Epithelial cell of alveolus of lung (primary cell): ENCODE results near the gene SLC7A4. TPM values are rescaled to one million over a fixed set of nuclear protein-coding genes. Genes with fewer than 3 reads are reported as not detected.

Experiments used
- total RNA-seq: library from RNA; depleted of rRNA; stranded (reverse); fragments of >200 nt; gene quantifications from 2 replicates; pipeline ENCODE4 v1.2.1, GENCODE V29; 2015

The SLC7A4 gene
- 0.13 TPM in 1 of 2 replicates, not detected in the other for total RNA-seq

DNA sequence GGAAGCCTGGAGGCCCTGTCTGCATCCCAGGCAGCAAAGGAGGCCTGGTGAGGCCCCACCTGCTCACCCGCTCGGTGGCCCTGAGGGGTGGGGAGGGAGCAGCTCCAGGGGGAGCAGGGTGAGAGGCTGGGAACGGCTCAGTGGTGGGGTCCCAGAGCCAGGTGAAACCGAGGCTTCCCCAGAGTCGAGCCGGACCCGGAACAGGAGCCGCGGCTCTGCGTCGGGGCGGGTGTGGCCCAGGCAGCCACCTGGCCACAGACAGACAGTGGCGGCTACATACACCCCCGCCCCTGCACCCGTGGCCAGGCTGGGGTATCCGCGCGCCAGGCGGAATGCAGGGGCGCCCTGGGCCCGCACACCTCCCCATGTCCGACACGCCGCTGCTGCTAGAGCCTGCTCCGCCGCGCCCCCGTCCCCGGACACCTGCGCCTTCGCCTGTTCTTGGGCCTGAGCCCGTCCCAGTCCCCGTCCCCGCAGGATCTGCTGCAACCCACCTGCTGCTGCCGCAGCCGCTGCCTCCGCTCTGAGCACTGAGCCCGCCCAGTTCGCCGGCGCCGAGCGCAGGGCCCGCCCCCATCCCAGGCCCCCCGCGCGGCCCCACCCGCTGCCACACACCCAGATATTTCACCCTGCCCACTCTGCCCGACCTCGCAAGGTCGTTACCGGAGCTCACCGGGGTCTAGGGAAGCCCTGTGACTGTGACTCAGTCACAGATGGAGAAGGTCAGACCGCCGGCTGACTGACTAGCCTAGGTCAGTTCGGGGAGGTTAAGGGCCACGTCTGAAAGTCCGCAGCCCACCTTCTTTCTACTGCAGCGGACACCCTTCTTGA is at the start of gene SLC7A4:
SLC7A4 (minus strand) TSS at position 525 of the 831 bp plus-strand sequence. CDS start 749 bp downstream, outside the sequence.

DNA sequence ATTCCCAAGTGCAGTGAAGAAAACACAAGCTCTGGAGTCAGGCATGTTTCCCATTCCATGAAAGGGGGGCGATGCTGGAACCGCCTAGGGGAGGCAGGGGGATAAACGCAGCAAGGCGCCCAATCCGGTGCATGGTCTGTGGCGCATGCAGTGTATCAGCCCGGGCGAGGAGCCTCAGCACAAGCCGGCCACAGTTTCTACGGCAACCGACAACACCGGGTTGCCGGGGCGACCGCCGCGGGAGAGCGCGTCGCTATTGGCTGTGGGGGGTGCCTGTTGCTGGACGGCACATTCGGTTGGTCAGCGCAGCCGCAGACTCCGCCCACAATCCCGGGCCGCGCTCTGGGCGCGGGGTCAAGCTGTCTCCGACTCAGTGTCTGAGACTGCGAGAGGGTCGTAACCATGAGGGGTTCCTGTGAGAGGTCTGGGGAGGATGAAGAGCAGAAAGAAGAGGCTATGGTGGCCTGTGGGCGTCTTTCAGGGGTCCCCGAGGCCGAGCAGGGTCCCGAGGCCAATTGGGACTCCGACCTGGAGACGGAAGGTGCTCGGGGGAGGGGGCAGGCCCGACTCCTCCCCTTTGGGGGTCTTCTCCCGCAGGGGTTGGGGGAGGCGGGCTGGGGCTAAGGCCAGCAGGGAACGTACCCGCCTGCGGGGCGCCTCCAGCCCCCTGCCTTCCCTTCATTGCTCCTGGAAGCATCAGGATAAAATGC is 13.4 kb upstream of the SLC7A4 start, which contains the start of gene LRRC74B:
LRRC74B (plus strand) TSS at position 362 of the 710 bp plus-strand sequence; CDS start at position 403, 41 bp downstream.

DNA sequence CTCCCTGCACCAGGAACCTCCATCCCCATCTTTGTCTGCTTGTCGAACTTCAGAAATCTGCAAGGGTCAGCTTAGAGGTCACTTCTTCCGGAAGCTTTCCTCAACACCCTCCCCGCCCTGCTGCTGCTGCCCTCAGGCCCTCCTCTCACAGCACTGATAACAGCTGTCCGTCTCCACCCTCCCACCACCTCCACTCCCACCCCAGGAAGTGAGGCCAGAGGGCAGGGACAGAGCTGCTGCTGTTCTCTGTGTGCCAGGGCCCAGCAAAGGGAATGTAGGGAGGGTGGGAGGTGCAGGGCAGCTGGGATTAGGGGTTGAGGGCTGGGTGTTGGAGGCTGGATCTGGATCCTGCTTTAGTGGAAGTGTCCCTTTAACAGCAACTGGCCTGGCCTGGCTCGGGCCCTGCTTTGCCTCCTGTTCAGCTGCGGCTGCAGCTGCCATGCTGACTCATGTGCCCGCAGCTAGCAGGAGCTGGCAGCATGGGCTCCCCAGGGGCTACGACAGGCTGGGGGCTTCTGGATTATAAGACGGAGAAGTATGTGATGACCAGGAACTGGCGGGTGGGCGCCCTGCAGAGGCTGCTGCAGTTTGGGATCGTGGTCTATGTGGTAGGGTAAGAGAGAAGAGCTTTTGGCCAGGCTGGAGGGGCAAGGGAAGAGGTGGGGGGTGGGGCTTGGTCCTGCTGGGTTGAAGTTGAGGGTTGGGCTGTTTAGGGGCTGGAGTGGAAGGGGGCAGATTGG is 17.5 kb downstream of the SLC7A4 start, which contains the start of gene P2RX6:
P2RX6 (plus strand) TSS at position 440 of the 740 bp plus-strand sequence; CDS start at position 450, 10 bp downstream.

GRCh38 chr22:21001601-21002325 is 30.6 kb downstream of the SLC7A4 start, which contains the start of gene THAP7:
Gene THAP7, minus strand, starts transcription at chr22:21002118. Its CDS starts 207 bp downstream, at chr22:21001911.

DNA sequence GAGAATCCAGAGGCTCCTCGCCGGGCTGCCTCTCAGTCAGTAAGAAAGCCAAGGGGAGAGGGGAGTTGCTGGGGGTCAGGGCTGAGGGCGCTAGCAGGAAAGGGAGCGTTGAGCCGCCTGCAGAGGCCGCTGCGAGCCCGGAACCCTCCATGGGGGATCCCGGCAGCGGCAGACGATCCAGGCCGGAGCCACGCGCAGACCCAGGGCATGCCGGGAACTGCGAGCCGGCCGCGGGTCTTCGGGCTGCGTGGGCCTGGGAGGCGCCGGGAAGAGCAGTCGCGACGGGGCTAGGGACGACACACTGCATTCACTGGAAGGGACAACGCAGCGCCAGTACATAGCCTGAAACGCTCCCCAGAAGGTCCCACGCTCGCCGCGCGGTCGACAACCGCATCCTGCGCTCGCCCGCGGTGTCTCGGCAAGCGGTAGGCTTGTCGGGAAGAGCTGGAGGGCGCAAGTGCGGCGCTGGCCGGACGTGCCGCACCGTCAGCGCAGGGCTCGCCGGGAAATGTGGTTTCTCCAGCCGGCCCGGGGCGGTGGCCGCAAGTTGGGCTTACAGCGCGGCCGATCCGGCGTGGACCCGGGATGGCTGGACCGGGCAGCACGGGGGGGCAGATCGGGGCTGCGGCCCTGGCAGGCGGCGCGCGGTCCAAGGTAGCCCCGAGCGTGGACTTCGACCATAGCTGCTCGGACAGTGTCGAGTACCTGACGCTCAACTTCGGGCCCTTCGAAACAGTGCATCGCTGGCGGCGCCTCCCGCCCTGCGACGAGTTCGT is 50.4 kb downstream of the SLC7A4 start, which contains the start of gene LZTR1:
LZTR1 (plus strand) TSS at position 511 of the 776 bp plus-strand sequence; CDS start at position 586, 75 bp downstream.

Other genes with a start within 250 kb of the SLC7A4 start
- gene PI4KA, start 173.8 kb downstream of the SLC7A4 start, total RNA-seq: 24.5 and 35.2 TPM in 2 replicates
- gene SNAP29, start 173.6 kb downstream of the SLC7A4 start, total RNA-seq: 11.5 and 18.0 TPM in 2 replicates
- gene CRKL, start 115.2 kb downstream of the SLC7A4 start, total RNA-seq: 38.0 and 43.7 TPM in 2 replicates
- 0.13 and 0.80 TPM in 2 replicates for gene AIFM3, start 65.3 kb downstream of the SLC7A4 start, total RNA-seq
- gene LZTR1, start 50.3 kb downstream of the SLC7A4 start, total RNA-seq: 27.3 and 50.3 TPM in 2 replicates
- gene THAP7, start 30.4 kb downstream of the SLC7A4 start, total RNA-seq: 32.7 and 38.4 TPM in 2 replicates
- gene P2RX6, start 17.4 kb downstream of the SLC7A4 start, total RNA-seq: under 0.01 and 2.1 TPM in 2 replicates
- gene LRRC74B, start 13.4 kb upstream of the SLC7A4 start, total RNA-seq: not detected in 2 replicates